AG04449 (cell line): ENCODE results near the gene GOLGA8K.
"Not testable (repeated sequence)": the region's sequence is repeated elsewhere in the genome, so short reads cannot be mapped to it uniquely, and the experiment has no call there.

Source experiments
- CTCF ChIA-PET: fragments of 350-600 bp; formaldehyde crosslinking; extraction: SDS; loops from one replicate; lab custom pipeline; 2021; ENCODE audit warnings: antibody characterized with exemption; lab: Yijun Ruan, JAX
- POLR2A ChIA-PET: fragments of 400-600, 350-600 bp; formaldehyde crosslinking; extraction: SDS; loops from one replicate; lab custom pipeline; 2020; ENCODE audit warnings: antibody characterized with exemption, inconsistent platforms; lab: Yijun Ruan, JAX
- DNase-seq: peaks from one replicate; pipeline ENCODE4 v3.0.0-alpha.2; 2010; ENCODE audit warnings: low read depth, low spot score
- H3K4me3 ChIP-seq: 2 replicates; pipeline ENCODE4 v1.5.1; 2011; ENCODE audit warnings: low read depth, mild to moderate bottlenecking, control low read depth, low read length

The GOLGA8K gene, protein sequence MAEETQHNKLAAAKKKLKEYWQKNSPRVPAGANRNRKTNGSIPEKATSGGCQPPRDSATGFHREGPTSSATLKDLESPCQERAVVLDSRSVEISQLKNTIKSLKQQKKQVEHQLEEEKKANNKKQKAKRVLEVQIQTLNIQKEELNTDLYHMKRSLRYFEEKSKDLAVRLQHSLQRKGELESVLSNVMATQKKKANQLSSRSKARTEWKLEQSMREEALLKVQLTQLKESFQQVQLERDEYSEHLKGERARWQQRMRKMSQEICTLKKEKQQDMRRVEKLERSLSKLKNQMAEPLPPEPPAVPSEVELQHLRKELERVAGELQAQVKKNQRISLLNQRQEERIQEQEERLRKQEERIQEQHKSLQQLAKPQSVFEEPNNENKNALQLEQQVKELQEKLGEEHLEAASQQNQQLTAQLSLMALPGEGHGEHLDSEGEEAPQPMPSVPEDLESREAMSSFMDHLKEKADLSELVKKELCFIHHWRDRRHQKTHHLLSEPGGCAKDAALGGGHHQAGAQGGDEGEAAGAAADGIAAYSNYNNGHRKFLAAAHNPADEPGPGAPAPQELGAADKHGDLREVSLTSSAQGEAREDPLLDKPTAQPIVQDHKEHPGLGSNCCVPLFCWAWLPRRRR

DNA sequence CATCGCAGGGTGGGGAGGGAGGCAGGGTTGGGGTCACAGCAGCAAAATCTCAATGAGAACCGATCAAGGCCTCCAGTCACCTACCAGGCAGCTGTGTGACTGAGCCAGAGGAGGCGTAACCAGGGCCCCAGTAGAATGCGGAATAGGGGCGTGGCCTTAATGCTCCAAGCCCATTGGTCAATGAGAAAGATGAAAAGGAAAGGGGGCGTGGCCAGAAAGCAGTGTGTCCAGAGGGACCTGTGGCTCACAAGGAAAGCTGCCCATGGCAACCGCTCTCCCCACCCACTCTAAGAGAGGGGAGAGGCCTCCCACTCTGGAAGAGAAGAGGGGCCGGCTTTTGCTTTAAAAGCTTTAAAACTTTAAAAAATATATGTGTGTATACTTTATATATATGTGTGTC lies at the start of gene GOLGA8K:
Gene GOLGA8K (minus strand): TSS at position 101 of the 400 bp plus-strand sequence. CDS start 98 bp downstream, at position 3.
- H3K4me3 ChIP-seq, DNase-seq, POLR2A ChIA-PET, CTCF ChIA-PET: not testable (repeated sequence)

DNA sequence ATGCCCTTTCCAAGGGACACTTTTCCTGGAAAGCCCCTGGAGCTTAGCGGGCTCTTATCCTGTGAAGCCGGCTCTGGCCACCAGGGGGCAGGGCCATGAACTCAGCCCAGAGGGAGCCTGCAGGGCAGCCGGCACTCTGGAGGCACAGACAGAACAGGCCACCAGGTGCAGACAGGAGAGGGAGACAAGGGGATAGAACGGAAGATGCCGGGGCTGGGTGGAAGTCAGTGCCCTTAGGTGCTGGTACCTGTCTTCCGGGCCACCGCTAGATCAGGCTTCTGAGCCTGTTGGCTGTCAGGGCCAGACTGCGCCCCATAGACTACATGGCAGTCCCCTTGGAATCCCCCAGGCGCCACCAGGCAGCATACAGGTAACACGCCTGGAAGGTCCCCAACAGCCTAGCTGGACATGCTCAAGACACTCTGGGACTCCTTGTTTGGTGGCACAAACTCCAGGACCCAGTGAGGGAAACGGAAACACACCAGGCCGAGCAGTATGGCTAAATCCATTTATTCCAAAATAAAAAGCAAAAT lies 37.4 kb upstream of the GOLGA8K start:
- POLR2A ChIA-PET, H3K4me3 ChIP-seq, DNase-seq, CTCF ChIA-PET: not testable (repeated sequence)

DNA sequence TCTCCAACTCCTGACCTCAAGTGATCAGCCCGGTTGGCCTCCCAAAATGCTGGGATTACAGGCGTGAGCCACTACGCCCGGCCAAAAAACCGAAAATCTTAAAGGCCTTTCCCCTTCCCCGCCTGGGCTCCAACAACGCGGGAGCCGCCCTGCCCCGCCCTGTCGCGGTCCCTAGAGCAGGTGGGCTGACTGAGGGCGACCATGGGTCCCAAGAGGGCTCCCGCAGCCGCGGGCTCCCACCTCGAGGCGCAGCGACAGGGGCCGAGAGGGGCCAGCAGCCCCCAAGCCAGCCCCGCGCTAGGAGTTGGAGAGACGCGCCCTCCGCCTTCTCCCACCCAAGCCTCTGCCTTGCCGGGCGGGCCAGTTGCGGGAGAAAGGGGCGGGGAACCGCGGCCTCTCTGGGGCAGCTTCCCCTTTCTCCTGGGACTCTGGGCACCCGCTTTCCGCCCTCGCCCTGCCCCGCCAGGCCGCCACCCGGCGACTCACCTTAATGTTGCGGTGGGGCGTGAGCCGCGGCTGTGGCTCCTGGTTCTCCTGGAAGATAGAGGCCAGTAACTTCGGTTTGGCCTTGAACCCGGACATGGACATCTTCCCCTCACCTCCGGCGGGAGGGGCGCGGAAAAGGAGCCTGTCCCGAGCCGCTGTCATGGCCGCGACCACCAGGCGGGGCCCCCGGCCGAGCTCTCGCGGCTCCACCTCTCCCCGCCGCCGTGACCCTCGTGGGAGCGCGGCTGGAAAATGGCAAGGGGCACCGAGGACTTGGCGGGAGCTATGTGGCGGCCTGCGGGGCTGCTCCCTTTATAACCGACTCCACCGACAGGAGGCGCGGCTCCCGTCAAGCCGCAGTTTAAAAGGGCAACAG lies 31.2 kb upstream of the GOLGA8K start:
- H3K4me3 ChIP-seq, DNase-seq, POLR2A ChIA-PET, CTCF ChIA-PET: not testable (repeated sequence)

DNA sequence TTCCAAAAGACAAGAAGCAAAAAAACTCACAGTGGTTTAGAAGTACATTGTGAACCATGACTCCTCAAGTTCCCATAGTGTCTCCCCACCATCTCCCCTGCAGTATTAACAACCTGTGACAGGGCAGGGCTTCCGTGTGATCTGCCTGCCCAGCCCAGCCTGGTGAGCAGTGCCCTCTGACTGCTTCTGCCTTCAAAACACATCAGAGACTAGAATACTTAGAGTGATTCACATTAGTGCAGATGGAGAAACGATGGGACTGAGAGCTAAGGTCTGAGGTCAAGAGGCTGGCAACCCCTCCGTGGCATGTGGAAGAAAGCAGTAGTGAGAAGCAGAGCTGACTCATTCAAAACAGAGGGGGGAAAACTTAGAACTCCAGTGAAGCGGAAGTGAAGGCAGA lies 24.5 kb upstream of the GOLGA8K start:
- CTCF ChIA-PET, DNase-seq, POLR2A ChIA-PET, H3K4me3 ChIP-seq: not testable (repeated sequence)

DNA sequence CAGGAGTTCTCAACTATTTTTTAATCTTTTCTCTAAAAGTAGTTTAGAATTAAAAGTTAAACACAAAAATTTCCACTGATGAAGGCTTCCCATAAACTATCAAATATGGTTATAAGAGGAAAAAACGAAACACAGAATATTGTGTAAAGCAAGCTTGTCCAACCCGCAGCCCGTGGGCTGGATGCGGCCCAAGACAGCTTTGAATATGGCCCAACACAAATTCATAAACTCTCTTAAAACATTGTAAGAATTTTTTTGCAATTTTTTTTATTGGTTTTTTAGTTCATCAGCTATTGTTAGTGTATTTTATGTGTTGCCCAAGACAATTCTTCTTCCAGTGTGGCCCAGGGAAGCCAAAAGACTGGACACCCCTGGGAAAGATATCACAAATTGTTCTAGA lies 23.4 kb upstream of the GOLGA8K start:
- DNase-seq, POLR2A ChIA-PET, CTCF ChIA-PET, H3K4me3 ChIP-seq: not testable (repeated sequence)

DNA sequence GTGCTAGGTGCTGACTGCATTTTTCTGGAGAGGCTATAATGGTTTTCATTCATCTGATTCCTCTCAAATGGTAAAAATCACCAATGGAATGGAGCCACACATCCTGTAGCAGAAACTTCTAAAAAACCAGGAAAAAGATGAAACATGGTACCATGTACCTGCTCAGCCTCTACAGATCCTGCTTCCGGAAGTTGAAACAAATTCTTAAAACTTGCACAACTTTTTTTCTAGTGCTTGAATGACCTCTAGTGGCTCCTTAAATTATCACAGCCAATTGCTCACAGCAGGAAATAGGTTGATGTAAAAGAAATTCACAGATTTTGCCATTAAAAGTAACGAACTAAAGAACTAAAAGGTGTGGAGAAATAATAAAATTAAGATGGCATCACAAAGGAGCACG lies 4.8 kb upstream of the GOLGA8K start:
- DNase-seq, H3K4me3 ChIP-seq, POLR2A ChIA-PET, CTCF ChIA-PET: not testable (repeated sequence)

DNA sequence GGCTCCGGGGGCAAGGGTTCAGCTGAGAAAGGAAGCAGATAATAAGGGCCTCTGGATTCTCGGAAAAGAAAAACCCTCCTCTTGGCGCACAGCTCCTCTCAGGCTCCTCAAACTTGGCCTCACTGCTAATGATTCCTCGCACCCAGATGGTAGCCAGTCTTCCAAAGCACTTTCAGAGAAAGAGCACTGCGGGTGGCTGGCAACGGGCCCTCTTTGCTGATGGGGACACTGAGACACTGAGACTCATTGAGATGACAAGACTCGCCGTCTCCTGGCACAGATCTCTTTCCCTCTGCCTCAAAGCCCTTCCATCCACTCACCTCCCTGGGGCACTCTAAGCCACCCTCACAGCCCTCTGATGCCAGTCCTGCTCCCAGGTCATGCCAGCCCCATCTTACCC lies 6.6 kb downstream of the GOLGA8K start:
- CTCF ChIA-PET, H3K4me3 ChIP-seq, POLR2A ChIA-PET, DNase-seq: not testable (repeated sequence)

DNA sequence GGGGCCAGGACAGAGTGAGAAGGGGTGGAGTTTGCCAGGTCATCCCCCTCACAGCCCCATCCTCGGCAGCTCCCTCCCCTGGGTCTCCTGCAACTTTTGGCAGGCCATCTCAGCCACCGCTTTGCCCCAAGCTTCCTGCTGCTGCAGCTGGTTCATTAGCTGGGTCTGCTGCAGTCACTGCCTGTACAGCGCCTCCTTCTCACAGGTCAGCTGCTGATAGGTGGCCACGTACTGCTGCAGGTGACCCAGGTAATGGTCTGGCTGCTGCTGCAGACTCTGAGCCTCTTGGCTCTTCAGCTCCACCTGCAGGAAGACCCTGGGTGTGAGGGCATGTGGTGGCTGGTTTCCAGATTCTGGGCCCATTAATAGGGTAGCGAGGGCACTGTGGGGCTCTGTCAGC lies 8.3 kb downstream of the GOLGA8K start:
- H3K4me3 ChIP-seq, POLR2A ChIA-PET, CTCF ChIA-PET, DNase-seq: not testable (repeated sequence)

DNA sequence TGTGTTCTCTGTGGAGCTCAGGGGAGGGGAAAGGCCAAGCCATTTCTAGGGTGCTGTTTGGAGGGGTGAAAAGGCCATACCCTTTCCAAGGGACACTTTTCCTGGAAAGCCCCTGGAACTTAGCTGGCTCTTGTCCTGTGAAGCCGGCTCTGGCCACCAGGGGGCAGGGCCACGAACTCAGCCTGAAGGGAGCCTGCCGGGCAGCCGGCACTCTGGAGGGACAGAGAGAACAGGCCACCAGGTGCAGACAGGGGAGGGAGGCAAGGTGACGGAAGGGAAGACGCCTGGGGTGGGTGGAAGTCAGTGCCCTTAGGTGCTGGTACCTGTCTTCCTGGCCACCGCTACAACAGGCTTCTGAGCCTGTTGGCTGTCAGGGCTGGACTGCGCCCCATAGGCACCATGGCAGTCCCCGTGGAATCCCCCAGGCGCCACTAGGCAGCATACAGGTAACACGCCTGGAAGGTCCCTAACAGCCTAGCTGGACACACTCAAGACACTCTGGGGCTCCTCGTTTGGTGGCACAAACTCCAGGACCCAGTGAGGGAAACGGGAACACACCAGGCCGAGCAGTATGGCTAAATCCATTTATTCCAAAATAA lies 14.9 kb downstream of the GOLGA8K start:
- DNase-seq, CTCF ChIA-PET, H3K4me3 ChIP-seq, POLR2A ChIA-PET: not testable (repeated sequence)

DNA sequence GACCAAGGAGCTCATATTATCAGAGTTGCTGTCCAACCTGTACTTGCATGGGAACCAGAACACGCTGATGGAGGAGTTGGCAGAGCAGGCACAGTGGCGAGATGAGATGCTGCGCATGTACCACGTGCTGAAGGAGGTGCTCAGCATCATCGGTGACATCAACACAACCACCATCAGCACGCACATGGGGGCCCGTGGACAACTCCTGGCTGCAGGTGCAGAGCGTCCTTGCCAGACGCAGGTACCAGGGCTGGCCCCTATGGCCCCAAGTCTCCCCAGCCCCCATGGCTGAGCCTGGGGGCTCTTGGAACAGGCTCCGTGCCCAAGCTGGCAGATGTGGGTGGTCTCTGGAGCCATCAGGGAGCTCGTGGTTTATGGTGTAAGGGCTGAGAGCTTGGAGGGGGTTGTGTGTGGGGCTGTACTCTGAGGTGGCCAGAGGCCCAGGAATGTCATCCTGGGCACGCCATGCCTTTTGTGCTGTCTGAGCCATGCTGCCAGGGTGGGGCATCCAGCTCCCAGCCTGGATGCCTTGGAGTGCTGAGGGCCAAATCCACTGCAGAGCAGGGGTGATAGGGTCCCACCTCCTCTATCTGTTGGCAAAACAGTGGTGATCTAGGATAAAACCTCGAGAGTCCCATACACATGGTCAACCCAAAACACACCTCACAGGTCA lies 17.1 kb downstream of the GOLGA8K start:
- H3K4me3 ChIP-seq, POLR2A ChIA-PET, DNase-seq, CTCF ChIA-PET: not testable (repeated sequence)

DNA sequence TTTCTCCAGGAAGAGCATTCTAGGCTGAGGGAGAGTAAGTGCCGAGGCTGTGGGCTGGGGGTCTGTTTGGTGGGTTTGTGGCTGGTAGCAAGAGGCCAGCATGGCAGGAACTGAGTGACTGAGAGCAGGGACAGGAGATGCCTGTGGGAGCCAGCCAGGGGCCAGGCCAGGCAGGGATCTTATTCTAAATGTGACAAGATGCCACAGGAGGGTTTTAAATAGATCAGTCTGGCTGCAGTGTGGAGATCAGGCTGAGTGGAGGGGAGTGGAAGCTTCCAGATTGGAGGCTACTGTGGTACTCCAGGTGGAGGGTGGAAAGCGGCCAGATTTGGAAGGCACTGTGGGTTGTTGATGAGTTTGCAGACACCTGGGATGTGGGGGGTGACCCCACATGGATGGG lies 28.9 kb downstream of the GOLGA8K start:
- POLR2A ChIA-PET, DNase-seq, CTCF ChIA-PET, H3K4me3 ChIP-seq: not testable (repeated sequence)

DNA sequence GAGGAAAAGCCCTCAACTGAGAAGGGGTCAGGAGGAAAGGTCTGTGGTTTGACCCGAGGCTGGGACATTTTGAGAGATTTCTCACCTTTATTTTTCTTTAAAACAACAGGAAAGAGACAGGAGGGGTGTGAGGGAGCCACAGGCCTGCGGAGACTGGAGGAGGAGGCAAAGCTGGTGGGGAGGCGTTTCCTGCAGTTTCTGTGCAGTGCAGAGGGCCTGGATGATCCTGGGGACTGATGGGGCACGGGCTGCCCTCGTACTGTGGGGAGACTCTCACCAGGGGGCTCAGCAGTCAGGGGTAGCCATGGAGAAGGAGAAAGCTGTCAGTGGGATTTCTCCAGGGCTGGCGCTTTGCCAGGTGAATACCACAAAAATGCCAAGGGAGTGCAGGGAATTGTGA lies 29.4 kb downstream of the GOLGA8K start:
- CTCF ChIA-PET, result not testable (repeated sequence)

DNA sequence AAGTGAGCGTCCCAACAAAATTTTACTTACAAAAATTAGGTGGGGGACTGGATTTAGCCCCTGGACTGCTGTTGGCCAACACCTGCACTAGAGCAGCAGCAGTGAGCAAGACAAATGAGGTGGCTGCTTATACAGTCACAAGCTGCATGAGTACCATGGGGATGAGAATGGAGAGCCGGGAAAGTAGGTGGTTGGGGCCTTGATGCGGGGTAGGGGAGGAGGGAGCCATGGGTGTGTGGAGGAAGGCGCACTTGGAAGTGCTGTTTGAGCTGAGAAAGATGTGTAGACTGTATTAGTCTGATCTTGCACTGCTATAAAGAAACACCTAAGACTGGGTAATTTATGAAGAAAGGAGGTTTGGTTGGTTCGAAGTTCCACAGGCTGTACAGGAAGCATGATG lies 31.0 kb downstream of the GOLGA8K start:
- H3K4me3 ChIP-seq, POLR2A ChIA-PET, DNase-seq, CTCF ChIA-PET: not testable (repeated sequence)

More for the DNA sequence above, 29.4 kb downstream of the GOLGA8K start:
- DNase-seq, H3K4me3 ChIP-seq, POLR2A ChIA-PET: not testable (repeated sequence)

DNA sequence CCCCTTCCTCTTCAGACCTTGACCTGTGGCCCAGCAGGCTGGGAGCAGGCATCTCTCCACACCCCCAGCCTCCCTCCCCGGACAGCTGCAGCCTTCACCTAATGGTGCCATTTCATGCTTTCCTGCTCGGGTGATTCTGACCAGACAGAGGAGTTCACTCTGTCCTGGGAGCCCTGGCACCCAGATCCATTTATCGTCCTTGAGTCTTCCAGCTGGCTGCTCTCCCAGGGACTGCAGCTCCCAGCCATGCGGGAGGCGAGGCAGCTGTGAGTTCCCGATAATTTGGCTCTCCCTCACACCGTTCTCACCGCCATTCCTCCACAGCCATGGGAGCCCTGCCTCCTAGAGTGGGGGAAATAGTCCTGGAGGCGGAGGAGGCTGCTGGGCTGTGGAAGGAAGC lies 32.6 kb downstream of the GOLGA8K start:
- CTCF ChIA-PET, POLR2A ChIA-PET, DNase-seq, H3K4me3 ChIP-seq: not testable (repeated sequence)

DNA sequence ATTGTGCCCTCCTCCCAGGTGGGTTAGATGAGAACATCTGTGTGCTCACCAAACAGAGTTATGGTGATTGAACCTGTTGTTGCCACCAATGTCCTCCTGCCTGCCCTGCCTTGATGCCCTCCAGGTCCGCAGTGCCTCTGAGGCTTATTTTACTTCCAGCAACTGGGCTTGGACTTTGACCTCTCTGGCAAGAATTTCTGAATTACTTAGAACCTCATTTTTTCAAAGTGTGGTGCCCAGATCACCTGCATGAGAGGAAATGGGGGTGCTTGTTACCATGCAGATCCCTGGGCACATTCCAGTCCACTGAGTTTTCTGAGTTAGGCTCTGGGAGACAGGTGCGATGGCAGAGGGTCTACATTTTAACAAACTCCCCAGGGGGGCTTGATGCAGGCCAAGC lies 33.0 kb downstream of the GOLGA8K start:
- CTCF ChIA-PET, DNase-seq, H3K4me3 ChIP-seq, POLR2A ChIA-PET: not testable (repeated sequence)
